HCT116 (cell line): ENCODE measurements around the gene PPIP5K2. TPM values are rescaled to one million over a fixed set of nuclear protein-coding genes. Genes with fewer than 3 reads are reported as not detected.

Experiments
- ATAC-seq: fragments of 200-7000 bp; cut with Tn5 transposase; 2 replicates; pipeline ENCODE4 v1.9.1; 2020; ENCODE audit warnings: mild to moderate bottlenecking, moderate library complexity
- BruUV-seq: library from RNA; stranded (reverse); fragments of 400-500 nt; replicated peaks from 2 replicates; lab custom pipeline; 2021; lab: Mats Ljungman, UMichigan
- CTCF ChIA-PET: fragments of 300-600 bp; sonication (Branson Sonifier 250); formaldehyde crosslinking; loops from one replicate; lab custom pipeline; 2021; ENCODE audit warnings: antibody characterized with exemption; lab: Charles Lee
- POLR2A ChIA-PET: fragments of 300-600, 350-600 bp; sonication (Branson Sonifier 250); formaldehyde crosslinking; loops from one replicate; lab custom pipeline; 2021; ENCODE audit warnings: antibody characterized with exemption; lab: Charles Lee
- RAD21 ChIA-PET, 2 experiments: fragments of 300-600 bp; sonication (Branson Sonifier 250); formaldehyde crosslinking; loops; one replicate each; lab custom pipeline; 2023; ENCODE audit warnings: low total read pairs in 2 of 2; ENCODE audit not compliant: uncharacterized antibody in 2 of 2, unreplicated experiment in 2 of 2, low non-redundant PET in 1 of 2; lab: Charles Lee
- DNase-seq: peaks from one replicate; pipeline ENCODE4 v3.0.0-alpha.2; 2010; ENCODE audit warnings: low read depth, low spot score
- H2AFZ ChIP-seq: fragments of 200-600 bp; shearing (Covaris generic), sonication (generic); 2 replicates; pipeline ENCODE4 v1.6.1; 2017; ENCODE audit warnings: low read depth, mixed run types, mixed read lengths, antibody characterized with exemption, low read length; ENCODE audit not compliant: poor library complexity, severe bottlenecking
- H3K27ac ChIP-seq: 2 replicates; pipeline ENCODE4 v1.5.1; 2012; ENCODE audit warnings: low read depth, low read length
- H3K27me3 ChIP-seq: fragments of 200-600 bp; sonication (generic); 2 replicates; pipeline ENCODE4 v1.6.1; 2016; ENCODE audit warnings: mixed run types, low read length, mixed read lengths; ENCODE audit not compliant: insufficient read depth
- H3K36me3 ChIP-seq, 2 experiments: fragments of 200-500 bp in 1 of 2; fragments of 200-600 bp in 1 of 2; sonication (Bioruptor generic) in 1 of 2; sonication (generic) in 1 of 2; 2 replicates each; pipeline versions ENCODE4 v1.5.1 to v1.6.1; 2014 to 2016; ENCODE audit warnings: low read length in 2 of 2, inconsistent platforms in 1 of 2, mixed read lengths in 1 of 2, mixed run types in 1 of 2; ENCODE audit not compliant: insufficient read depth in 2 of 2, control insufficient read depth in 1 of 2
- H3K4me1 ChIP-seq, 2 experiments: fragments of 200-600 bp in 1 of 2; sonication (generic) in 1 of 2; 2 replicates each; pipeline versions ENCODE4 v1.5.1 to v1.6.1; 2012 to 2017; ENCODE audit warnings: low read length in 2 of 2, inconsistent platforms in 1 of 2, mild to moderate bottlenecking in 1 of 2, mixed read lengths in 1 of 2, mixed run types in 1 of 2, moderate library complexity in 1 of 2; ENCODE audit not compliant: insufficient read depth in 2 of 2, control insufficient read depth in 1 of 2
- H3K4me2 ChIP-seq: fragments of 200-600 bp; sonication (generic); 2 replicates; pipeline ENCODE4 v1.6.1; 2017; ENCODE audit warnings: mixed run types, low read length, mixed read lengths
- H3K4me3 ChIP-seq, 2 experiments: fragments of 200-600 bp in 1 of 2; sonication (generic) in 1 of 2; replicated peaks in 1 of 2; 2 replicates each; pipeline ENCODE4 v1.5.1; 2011 to 2016; ENCODE audit warnings: low read length in 2 of 2, control low read depth in 1 of 2, low read depth in 1 of 2, mild to moderate bottlenecking in 1 of 2, mixed read lengths in 1 of 2, mixed run types in 1 of 2
- H3K79me2 ChIP-seq: fragments of 200-600 bp; sonication (generic); 2 replicates; pipeline ENCODE4 v1.6.1; 2017; ENCODE audit warnings: mild to moderate bottlenecking, mixed run types, low read length, moderate library complexity, mixed read lengths; ENCODE audit not compliant: insufficient read depth
- H3K9ac ChIP-seq: fragments of 200-600 bp; sonication (generic); 2 replicates; pipeline ENCODE4 v1.6.1; 2016; ENCODE audit warnings: low read length, mixed read lengths
- H3K9me2 ChIP-seq: fragments of 200-600 bp; sonication (generic), shearing (Covaris generic); 2 replicates; pipeline ENCODE4 v1.6.1; 2017; ENCODE audit warnings: mixed run types, mild to moderate bottlenecking, moderate library complexity; ENCODE audit not compliant: insufficient read depth
- H3K9me3 ChIP-seq, 2 experiments: fragments of 200-500 bp in 1 of 2; fragments of 200-600 bp in 1 of 2; sonication (Bioruptor generic) in 1 of 2; sonication (generic) in 1 of 2; 2 replicates each; pipeline ENCODE4 v1.6.1; 2014 to 2017; ENCODE audit warnings: low read length in 2 of 2, mixed read lengths in 2 of 2, inconsistent platforms in 1 of 2, low read depth in 1 of 2, mild to moderate bottlenecking in 1 of 2, mixed run types in 1 of 2, moderate library complexity in 1 of 2; ENCODE audit not compliant: control insufficient read depth in 1 of 2, insufficient read depth in 1 of 2
- H4K20me1 ChIP-seq: fragments of 200-600 bp; sonication (generic), shearing (Covaris generic); 2 replicates; pipeline ENCODE4 v1.6.1; 2017; ENCODE audit warnings: mixed run types, mild to moderate bottlenecking, moderate library complexity; ENCODE audit not compliant: insufficient read depth
- EGR1 ChIP-seq: IDR thresholded peaks from 2 replicates; pipeline ENCODE4 v1.6.1; 2012; ENCODE audit warnings: low read depth
- ELF1 ChIP-seq: IDR thresholded peaks from 2 replicates; pipeline ENCODE4 v1.6.1; 2012; ENCODE audit warnings: low read depth, borderline replicate concordance
- EZH2 ChIP-seq: fragments of 200-600 bp; sonication (generic); IDR thresholded peaks from 2 replicates; pipeline ENCODE4 v1.6.1; 2017; ENCODE audit warnings: antibody characterized with exemption, mixed run types
- EZH2phosphoT487 ChIP-seq: fragments of 200-600 bp; IDR thresholded peaks from 2 replicates; pipeline ENCODE4 v1.6.1; 2018; ENCODE audit warnings: antibody characterized with exemption, borderline replicate concordance
- JUND ChIP-seq: IDR thresholded peaks from 2 replicates; pipeline ENCODE4 v1.6.1; 2012
- POLR2A ChIP-seq: IDR thresholded peaks from 2 replicates; pipeline ENCODE4 v1.7.0; 2011; ENCODE audit warnings: borderline replicate concordance; ENCODE audit not compliant: insufficient read depth, insufficient read length; ENCODE audit errors: extremely low read depth
- RAD21 ChIP-seq: IDR thresholded peaks from 2 replicates; pipeline ENCODE4 v1.6.1; 2012; ENCODE audit warnings: low read depth, mild to moderate bottlenecking
- SRF ChIP-seq: IDR thresholded peaks from 2 replicates; pipeline ENCODE4 v1.6.1; 2012; ENCODE audit warnings: low read depth
- YY1 ChIP-seq: IDR thresholded peaks from 2 replicates; pipeline ENCODE4 v1.6.1; 2011; ENCODE audit warnings: low read length, low read depth, moderate library complexity, mild to moderate bottlenecking; ENCODE audit not compliant: insufficient replicate concordance; ENCODE audit errors: extremely low read depth
- ZNF274 ChIP-seq: fragments of 200-500 bp; sonication (Bioruptor generic); IDR thresholded peaks from 2 replicates; pipeline ENCODE4 v1.6.1; 2014; ENCODE audit warnings: mild to moderate bottlenecking, low read depth, low read length, inconsistent platforms
- intact Hi-C: fragments of 100-400 bp; cut with micrococcal nuclease; formaldehyde crosslinking; loops from 2 replicates; pipeline ENCODE4 v1.10.0; 2022
- total RNA-seq: library from RNA; stranded (reverse); gene quantifications from one replicate; pipeline ENCODE4 v1.2.1, GENCODE V29; 2021; ENCODE audit not compliant: unreplicated experiment
- TF ChIP-seq, protein P1 (sequence below): IDR thresholded peaks from 2 replicates; pipeline ENCODE4 v1.6.1; 2012
- TF ChIP-seq, protein P2 (sequence below): IDR thresholded peaks from 2 replicates; pipeline ENCODE4 v1.6.1; 2012; ENCODE audit warnings: low read depth
- TF ChIP-seq, protein P3 (sequence below): IDR thresholded peaks from 2 replicates; pipeline ENCODE4 v1.6.1; 2012
- TF ChIP-seq, protein P4 (sequence below), 3 experiments: fragments of 200-600 bp in 1 of 3; sonication (generic) in 1 of 3; IDR thresholded peaks in 2 of 3; conservative IDR thresholded peaks in 1 of 3; 2 replicates each; pipeline ENCODE4 v1.5.1; 2012 to 2017; ENCODE audit warnings: low read depth in 2 of 3, low read length in 2 of 3, antibody characterized with exemption in 1 of 3, borderline replicate concordance in 1 of 3, control low read depth in 1 of 3, mild to moderate bottlenecking in 1 of 3, mixed read lengths in 1 of 3, mixed run types in 1 of 3, moderate library complexity in 1 of 3; ENCODE audit not compliant: insufficient read depth in 1 of 3

PPIP5K2 gene
- total RNA-seq, 1 experiment from 2014 or later, result 45.8 TPM

DNA sequence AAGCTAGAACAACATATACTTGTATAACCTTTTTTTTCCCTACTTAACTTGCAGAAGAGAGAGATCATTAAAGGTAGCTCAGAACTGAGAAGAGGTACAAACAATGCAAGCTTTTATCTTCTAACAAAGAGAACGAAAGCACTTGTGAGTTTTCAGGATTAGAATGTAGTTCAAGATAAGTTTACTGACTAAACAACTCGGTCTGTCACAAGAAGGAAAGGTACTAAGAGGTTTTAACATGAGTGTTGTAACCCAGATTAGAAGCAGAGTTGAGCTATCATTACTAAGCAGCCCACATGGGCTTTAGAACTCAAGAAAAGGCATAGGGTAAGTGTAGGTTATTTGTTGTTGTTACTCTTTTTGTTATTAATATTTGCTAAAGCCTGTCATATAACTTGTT is 25.4 kb upstream of the PPIP5K2 start:
- no TSS peak for BruUV-seq
- intact Hi-C loops, result no loop called here
- TF ChIP-seq POLR2A, result no peak
- no peak for TF ChIP-seq YY1
- TF ChIP-seq EZH2phosphoT487, result no peak
- TF ChIP-seq, protein P1, sequence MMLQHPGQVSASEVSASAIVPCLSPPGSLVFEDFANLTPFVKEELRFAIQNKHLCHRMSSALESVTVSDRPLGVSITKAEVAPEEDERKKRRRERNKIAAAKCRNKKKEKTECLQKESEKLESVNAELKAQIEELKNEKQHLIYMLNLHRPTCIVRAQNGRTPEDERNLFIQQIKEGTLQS, result no peak
- TF ChIP-seq, protein P2, sequence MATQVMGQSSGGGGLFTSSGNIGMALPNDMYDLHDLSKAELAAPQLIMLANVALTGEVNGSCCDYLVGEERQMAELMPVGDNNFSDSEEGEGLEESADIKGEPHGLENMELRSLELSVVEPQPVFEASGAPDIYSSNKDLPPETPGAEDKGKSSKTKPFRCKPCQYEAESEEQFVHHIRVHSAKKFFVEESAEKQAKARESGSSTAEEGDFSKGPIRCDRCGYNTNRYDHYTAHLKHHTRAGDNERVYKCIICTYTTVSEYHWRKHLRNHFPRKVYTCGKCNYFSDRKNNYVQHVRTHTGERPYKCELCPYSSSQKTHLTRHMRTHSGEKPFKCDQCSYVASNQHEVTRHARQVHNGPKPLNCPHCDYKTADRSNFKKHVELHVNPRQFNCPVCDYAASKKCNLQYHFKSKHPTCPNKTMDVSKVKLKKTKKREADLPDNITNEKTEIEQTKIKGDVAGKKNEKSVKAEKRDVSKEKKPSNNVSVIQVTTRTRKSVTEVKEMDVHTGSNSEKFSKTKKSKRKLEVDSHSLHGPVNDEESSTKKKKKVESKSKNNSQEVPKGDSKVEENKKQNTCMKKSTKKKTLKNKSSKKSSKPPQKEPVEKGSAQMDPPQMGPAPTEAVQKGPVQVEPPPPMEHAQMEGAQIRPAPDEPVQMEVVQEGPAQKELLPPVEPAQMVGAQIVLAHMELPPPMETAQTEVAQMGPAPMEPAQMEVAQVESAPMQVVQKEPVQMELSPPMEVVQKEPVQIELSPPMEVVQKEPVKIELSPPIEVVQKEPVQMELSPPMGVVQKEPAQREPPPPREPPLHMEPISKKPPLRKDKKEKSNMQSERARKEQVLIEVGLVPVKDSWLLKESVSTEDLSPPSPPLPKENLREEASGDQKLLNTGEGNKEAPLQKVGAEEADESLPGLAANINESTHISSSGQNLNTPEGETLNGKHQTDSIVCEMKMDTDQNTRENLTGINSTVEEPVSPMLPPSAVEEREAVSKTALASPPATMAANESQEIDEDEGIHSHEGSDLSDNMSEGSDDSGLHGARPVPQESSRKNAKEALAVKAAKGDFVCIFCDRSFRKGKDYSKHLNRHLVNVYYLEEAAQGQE, result no peak
- TF ChIP-seq ELF1, result no peak
- TF ChIP-seq SRF, result no peak
- no peak for TF ChIP-seq JUND
- no peak for TF ChIP-seq EGR1
- no peak for TF ChIP-seq ZNF274
- TF ChIP-seq, protein P3, sequence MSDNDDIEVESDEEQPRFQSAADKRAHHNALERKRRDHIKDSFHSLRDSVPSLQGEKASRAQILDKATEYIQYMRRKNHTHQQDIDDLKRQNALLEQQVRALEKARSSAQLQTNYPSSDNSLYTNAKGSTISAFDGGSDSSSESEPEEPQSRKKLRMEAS, result no peak
- no peak for TF ChIP-seq EZH2
- TF ChIP-seq, protein P4, sequence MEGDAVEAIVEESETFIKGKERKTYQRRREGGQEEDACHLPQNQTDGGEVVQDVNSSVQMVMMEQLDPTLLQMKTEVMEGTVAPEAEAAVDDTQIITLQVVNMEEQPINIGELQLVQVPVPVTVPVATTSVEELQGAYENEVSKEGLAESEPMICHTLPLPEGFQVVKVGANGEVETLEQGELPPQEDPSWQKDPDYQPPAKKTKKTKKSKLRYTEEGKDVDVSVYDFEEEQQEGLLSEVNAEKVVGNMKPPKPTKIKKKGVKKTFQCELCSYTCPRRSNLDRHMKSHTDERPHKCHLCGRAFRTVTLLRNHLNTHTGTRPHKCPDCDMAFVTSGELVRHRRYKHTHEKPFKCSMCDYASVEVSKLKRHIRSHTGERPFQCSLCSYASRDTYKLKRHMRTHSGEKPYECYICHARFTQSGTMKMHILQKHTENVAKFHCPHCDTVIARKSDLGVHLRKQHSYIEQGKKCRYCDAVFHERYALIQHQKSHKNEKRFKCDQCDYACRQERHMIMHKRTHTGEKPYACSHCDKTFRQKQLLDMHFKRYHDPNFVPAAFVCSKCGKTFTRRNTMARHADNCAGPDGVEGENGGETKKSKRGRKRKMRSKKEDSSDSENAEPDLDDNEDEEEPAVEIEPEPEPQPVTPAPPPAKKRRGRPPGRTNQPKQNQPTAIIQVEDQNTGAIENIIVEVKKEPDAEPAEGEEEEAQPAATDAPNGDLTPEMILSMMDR (IDR thresholded peaks at IDR 0.05 in 2 of 3, conservative IDR thresholded peaks at IDR 0.05 in 1 of 3; ENCODE audit: borderline replicate concordance in 1 of 3, insufficient read depth in 1 of 3, low read depth in 2 of 3, low read length in 2 of 3), result no peak
- TF ChIP-seq RAD21, result no peak
- Histone ChIP-seq H3K4me3 (no peak overlapping the region), H3K9me2 (no peaks in the 10 kb centered on the region), H3K4me2 (no peak overlapping the region), H4K20me1 (no peaks in the 10 kb centered on the region), H2AFZ (no peak overlapping the region), H3K9me3 (no peaks in the 10 kb centered on the region), H3K27me3 (no peaks in the 10 kb centered on the region), H3K4me1 (no peaks in the 10 kb centered on the region), H3K79me2 (no peaks in the 10 kb centered on the region), H3K36me3 (peaks cover 0 to 2% of the 10 kb centered on the region in 2 experiments; a peak in 1 of 4 replicates), H3K9ac (no peak overlapping the region), H3K27ac (no peak overlapping the region)
- ATAC-seq (no peak), DNase-seq (no peak)
- RAD21 ChIA-PET, result no interaction called here
- CTCF ChIA-PET, result no interaction called here
- POLR2A ChIA-PET, result no interaction called here
